ENCODE data around the gene PSEN1.
"Not testable (repeated sequence)": the region's sequence is repeated elsewhere in the genome, so short reads cannot be mapped to it uniquely, and the experiment has no call there.

The PSEN1 gene

GRCh38 chr14:73167727-73168126, 31.4 kb downstream of the PSEN1 start:
- DNase-seq = no peak

DNA sequence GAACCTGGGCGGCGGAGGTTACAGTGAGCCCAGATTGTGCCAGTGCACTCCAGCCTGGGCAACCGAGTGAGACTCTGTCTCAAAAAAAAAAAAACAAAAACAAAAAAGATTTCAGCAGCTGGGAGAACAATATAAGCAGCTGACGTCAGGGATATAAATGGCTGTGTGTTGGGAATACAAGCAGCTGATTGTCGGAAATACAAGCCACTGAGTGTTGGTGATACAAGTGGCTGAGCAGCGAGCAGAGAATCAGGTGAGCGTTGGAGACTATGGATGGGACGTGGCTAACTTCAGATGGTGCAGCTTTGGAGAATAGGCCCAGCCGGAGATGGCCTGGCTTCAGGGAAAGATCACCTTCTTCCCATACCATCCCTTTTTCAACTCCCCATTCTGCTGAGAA, 32.0 kb downstream of the PSEN1 start:
- DNase-seq = no peak

- DNase-seq = no peak
Observed at GRCh38 chr14:73168691-73169090, 32.4 kb downstream of the PSEN1 start.

GRCh38 chr14:73169855-73170254, 33.5 kb downstream of the PSEN1 start:
- DNase-seq = not testable (repeated sequence)

- DNase-seq = no peak
Observed at GRCh38 chr14:73170686-73171085, 34.4 kb downstream of the PSEN1 start.

DNA sequence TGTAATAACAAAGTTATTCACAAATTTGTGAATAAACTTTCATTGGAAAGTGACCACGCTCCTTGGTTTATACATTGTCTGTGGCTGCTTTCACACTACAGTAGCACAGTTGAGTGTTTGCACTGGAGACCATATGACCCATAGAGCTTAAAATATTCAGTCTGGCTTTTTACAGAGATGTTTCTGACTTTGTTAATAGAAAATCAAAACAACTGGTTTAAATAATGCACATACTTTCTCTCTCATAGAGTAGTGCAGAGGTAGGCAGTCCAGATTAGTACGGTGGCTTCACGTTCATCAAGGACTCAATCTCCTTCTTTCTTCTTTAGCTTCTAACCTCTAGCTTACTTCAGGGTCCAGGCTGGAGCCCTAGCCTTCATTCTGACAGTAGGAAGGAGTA, 36.2 kb downstream of the PSEN1 start:
- no peak for DNase-seq

- DNase-seq = peak; percentile 2
Observed at GRCh38 chr14:73173092-73173735, 36.9 kb downstream of the PSEN1 start.

DNA sequence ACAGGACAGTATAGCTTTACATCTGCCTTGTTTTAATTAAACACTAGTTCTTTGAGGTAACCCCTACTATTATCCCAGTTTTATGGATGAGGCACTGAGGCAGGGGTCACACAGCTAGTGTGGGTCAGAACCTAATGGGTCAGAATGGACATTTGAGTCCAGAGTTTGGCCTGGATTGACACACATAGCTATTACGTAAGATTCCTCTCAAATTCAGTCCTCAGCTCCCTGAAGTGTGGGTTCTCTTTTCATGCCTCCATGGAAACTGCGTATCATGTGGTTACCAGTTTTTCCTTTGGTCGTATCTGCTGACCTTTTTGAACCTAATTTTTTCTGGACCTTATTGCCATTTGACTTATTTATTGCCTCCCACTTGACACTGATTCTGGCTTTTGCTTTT, 40.4 kb downstream of the PSEN1 start:
- peak; percentile 3 for DNase-seq

GRCh38 chr14:73180385-73180805, 44.1 kb downstream of the PSEN1 start:
- DNase-seq = peak; percentile 70

GRCh38 chr14:73180969-73181368, 44.7 kb downstream of the PSEN1 start:
- not testable (repeated sequence) for DNase-seq

DNA sequence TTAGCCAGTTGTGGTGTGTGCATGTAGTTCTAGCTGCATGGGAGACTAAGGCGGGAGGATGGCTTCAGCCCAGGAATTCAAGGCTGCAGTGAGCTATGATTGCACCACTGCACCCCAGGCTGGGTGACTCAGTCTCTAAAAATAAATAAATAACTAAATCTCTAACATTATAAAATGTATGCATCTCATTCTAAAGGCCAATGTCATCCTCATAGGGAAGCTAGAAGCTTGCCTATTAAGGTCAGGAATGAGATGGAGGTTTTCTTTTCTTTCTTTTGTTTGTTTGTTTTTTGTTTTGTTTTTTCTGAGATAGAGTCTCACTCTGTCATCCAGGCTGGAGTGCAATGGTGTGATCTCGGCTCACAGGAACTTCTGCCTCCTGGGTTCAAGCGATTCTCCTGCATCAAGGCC, 52.2 kb downstream of the PSEN1 start:
- DNase-seq = no peak

GRCh38 chr14:73189651-73190050, 53.3 kb downstream of the PSEN1 start:
- DNase-seq = no peak

DNA sequence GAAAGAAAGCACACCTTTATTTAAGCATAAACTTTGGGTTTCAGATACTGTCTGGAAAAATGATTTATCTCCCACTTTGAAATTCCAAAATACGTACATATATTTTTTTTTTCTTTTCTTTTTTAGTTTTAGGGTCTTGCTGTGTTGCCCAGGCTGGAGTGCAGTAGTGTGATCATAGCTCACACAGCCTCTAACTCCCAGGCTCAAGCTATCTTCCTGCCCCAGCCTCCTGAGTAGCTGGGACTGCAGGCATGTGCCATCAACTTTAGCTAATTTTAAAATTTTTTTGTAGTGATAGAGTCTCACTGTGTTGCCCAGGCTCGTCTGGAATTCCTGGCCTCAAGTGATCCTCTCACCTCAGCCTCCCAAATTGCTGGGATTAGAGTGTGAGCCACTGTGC, 55.1 kb downstream of the PSEN1 start:
- no peak for DNase-seq

DNA sequence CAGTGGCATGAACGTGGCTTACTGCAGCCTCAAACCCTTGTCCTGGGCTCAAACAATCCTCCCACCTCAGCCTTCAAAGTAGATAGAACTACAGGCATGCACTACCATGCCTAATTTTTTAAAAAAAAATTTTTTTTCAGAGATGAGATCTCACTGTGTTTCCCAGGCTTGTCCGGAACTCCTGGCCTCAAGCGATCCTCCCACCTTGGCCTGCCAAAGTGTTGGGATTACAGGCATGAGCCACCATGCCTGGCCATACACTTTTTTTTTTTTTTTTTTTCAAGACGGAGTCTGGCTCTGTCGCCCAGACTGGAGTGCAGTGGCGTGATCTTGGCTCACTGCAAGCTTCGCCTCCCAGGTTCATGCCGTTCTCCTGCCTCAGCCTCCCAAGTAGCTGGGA, 58.0 kb downstream of the PSEN1 start:
- not testable (repeated sequence) for DNase-seq

DNA sequence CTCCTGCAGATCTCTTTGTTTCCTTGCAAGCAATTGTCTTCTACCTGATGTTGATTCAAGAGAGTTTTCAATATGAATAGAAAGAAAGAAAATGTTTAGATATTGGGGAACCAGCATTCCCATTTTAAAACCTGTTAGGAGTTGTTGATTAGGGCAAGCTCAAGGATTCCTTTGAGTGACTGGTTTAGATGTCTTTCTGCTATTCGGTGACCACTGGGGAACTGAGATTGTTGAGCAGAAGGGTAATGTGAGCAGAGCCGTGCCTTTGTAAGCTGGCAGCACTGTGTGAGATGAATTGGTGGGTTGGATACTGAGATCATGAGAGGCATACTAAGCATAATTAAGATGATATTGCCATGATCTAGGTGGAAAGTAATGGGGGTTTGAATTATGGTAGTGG, 61.9 kb downstream of the PSEN1 start:
- no peak for DNase-seq

GRCh38 chr14:73203527-73203926, 67.2 kb downstream of the PSEN1 start:
- no peak for DNase-seq

- no peak for DNase-seq
Observed at GRCh38 chr14:73207615-73208014, 71.3 kb downstream of the PSEN1 start.

GRCh38 chr14:73208390-73208789, 72.1 kb downstream of the PSEN1 start:
- no peak for DNase-seq

- DNase-seq = no peak
Observed at GRCh38 chr14:73208846-73209245, 72.5 kb downstream of the PSEN1 start.

- DNase-seq = no peak
Observed at GRCh38 chr14:73209953-73210352, 73.6 kb downstream of the PSEN1 start.

DNA sequence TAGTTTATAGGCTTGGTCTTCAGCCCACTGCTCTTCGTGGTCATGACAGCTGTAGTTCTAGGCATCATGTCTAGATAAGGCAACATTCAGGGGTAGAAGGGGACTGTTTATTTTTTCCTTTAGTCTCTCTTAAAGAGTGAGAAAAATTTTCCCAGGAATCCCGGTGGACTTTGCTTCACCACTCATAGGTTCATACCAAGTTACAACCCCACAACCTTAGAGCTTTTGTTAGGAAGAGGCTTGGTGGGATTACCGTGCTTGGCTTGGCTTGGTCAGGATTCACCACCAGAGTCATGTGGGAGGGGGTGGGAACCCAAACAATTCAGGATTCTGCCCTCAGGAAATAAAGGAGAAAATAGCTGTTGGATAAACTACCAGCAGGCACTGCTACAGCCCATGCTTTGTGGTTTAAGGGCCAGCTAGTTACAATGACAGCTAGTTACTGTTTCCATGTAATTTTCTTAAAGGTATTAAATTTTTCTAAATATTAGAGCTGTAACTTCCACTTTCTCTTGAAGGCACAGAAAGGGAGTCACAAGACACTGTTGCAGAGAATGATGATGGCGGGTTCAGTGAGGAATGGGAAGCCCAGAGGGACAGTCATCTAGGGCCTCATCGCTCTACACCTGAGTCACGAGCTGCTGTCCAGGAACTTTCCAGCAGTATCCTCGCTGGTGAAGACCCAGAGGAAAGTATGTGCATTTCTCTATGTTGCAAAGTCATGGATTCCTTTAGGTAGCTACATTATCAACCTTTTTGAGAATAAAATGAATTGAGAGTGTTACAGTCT, 75.1 kb downstream of the PSEN1 start:
- DNase-seq = no peak

GRCh38 chr14:73216030-73216429, 79.7 kb downstream of the PSEN1 start:
- DNase-seq = no peak

DNA sequence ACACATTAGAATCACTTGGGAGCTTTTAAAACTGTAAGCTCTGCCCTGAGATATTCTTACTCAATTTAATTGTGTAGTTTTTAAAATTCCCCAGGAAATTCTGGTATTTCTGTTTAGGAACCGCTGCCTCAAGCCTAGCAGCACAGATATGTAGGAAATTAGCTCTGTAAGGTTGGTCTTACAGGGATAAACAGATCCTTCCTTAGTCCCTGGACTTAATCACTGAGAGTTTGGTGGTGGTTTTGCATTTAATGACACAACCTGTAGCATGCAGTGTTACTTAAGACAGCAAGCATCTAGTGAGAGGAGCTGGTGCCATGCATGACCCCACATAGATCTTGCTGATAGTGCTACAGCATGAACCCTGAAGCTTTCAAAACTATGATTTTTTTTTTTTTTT, 81.1 kb downstream of the PSEN1 start:
- no peak for DNase-seq

- no peak for DNase-seq
Observed at GRCh38 chr14:73220061-73220460, 83.8 kb downstream of the PSEN1 start.

GRCh38 chr14:73220634-73221033, 84.3 kb downstream of the PSEN1 start:
- DNase-seq = no peak
